IPS-18a (cell line): ENCODE data around the gene RHBDD1.
A peak's percentile ranks its signal among the peaks of the same experiment; 100 is the strongest.

Source experiments
- H3K27ac ChIP-seq: one replicate; pipeline ENCODE4 v1.5.1; 2013; ENCODE audit warnings: low read length
- H3K27me3 ChIP-seq: one replicate; pipeline ENCODE4 v1.6.1; 2013; ENCODE audit warnings: mild to moderate bottlenecking, low read length; ENCODE audit not compliant: control insufficient read depth, insufficient read depth
- H3K36me3 ChIP-seq: one replicate; pipeline ENCODE4 v1.6.1; 2013; ENCODE audit warnings: low read depth, low read length; ENCODE audit not compliant: control insufficient read depth
- H3K4me1 ChIP-seq: one replicate; pipeline ENCODE4 v1.6.1; 2013; ENCODE audit warnings: low read depth, low read length; ENCODE audit not compliant: control insufficient read depth
- H3K4me3 ChIP-seq: one replicate; pipeline ENCODE4 v1.5.1; 2013; ENCODE audit warnings: low read length
- H3K9ac ChIP-seq: one replicate; pipeline ENCODE4 v1.6.1; 2013; ENCODE audit warnings: mild to moderate bottlenecking, low read length, moderate library complexity
- H3K9me3 ChIP-seq: one replicate; pipeline ENCODE4 v1.6.1; 2013; ENCODE audit warnings: low read depth, low read length; ENCODE audit not compliant: control insufficient read depth

The RHBDD1 gene, protein sequence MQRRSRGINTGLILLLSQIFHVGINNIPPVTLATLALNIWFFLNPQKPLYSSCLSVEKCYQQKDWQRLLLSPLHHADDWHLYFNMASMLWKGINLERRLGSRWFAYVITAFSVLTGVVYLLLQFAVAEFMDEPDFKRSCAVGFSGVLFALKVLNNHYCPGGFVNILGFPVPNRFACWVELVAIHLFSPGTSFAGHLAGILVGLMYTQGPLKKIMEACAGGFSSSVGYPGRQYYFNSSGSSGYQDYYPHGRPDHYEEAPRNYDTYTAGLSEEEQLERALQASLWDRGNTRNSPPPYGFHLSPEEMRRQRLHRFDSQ

GRCh38 chr2:226835796-226836547 lies at the start of gene RHBDD1:
Gene RHBDD1 (plus strand): TSS chr2:226836054. CDS start chr2:226864694, 28,640 bp downstream.
- peak within 1 kb of the TSS; percentile 79 for H3K9ac ChIP-seq
- no peaks in the 10 kb centered on the region for H3K9me3 ChIP-seq
- H3K4me1 ChIP-seq: peaks cover 7% of the 10 kb centered on the region
- peak within 1 kb of the TSS; percentile 63 for H3K27ac ChIP-seq
- H3K27me3 ChIP-seq: peaks cover 12% of the 10 kb centered on the region
- no peaks in the 10 kb centered on the region for H3K36me3 ChIP-seq
- peak within 1 kb of the TSS; percentile 83 for H3K4me3 ChIP-seq

DNA sequence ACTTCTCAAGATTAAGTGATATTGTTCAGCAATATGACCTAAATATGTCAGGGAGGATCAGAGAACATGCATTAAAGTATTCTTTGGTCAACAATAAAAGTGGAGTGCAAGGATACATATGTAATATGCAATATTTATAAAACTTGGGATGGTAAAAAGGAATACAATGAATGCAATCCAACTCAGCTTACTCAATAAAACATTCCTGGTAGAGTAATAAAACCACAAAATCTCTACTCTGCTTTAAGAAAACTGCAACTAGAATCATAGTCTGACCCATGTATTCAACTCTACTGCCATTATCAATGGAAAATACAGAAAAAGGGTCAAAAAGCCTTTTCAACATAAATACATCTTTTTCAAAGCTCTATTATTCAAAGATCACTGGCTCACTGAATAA lies 47.8 kb upstream of the RHBDD1 start:
- Histone ChIP-seq H3K27me3 (no peaks in the 10 kb centered on the region), H3K36me3 (no peaks in the 10 kb centered on the region), H3K4me3 (no peak overlapping the region), H3K9me3 (no peaks in the 10 kb centered on the region), H3K4me1 (peaks cover 24% of the 10 kb centered on the region), H3K9ac (no peak overlapping the region), H3K27ac (no peak overlapping the region)

- no peak overlapping the region for H3K4me3 ChIP-seq
- H3K27me3 ChIP-seq: no peaks in the 10 kb centered on the region
- H3K9ac ChIP-seq: no peak overlapping the region
- no peaks in the 10 kb centered on the region for H3K36me3 ChIP-seq
- no peaks in the 10 kb centered on the region for H3K9me3 ChIP-seq
- peaks cover 28% of the 10 kb centered on the region for H3K4me1 ChIP-seq
- no peak overlapping the region for H3K27ac ChIP-seq
These were observed 46.9 kb upstream of the RHBDD1 start for GRCh38 chr2:226788881-226789490.

GRCh38 chr2:226790011-226790410 lies 45.8 kb upstream of the RHBDD1 start:
- no peak overlapping the region for H3K27ac ChIP-seq
- H3K9ac ChIP-seq: peak overlapping the region; percentile 87
- H3K36me3 ChIP-seq: no peaks in the 10 kb centered on the region
- peaks cover 34% of the 10 kb centered on the region for H3K4me1 ChIP-seq
- no peak overlapping the region for H3K4me3 ChIP-seq
- no peaks in the 10 kb centered on the region for H3K9me3 ChIP-seq
- no peaks in the 10 kb centered on the region for H3K27me3 ChIP-seq

- H3K4me3 ChIP-seq: peak overlapping the region; percentile 76
- H3K4me1 ChIP-seq: peaks cover 38% of the 10 kb centered on the region
- peak overlapping the region; percentile 88 for H3K27ac ChIP-seq
- H3K27me3 ChIP-seq: no peaks in the 10 kb centered on the region
- H3K9me3 ChIP-seq: no peaks in the 10 kb centered on the region
- peak overlapping the region; percentile 87 for H3K9ac ChIP-seq
- H3K36me3 ChIP-seq: no peaks in the 10 kb centered on the region
These were observed 45.4 kb upstream of the RHBDD1 start for GRCh38 chr2:226790431-226790830.

DNA sequence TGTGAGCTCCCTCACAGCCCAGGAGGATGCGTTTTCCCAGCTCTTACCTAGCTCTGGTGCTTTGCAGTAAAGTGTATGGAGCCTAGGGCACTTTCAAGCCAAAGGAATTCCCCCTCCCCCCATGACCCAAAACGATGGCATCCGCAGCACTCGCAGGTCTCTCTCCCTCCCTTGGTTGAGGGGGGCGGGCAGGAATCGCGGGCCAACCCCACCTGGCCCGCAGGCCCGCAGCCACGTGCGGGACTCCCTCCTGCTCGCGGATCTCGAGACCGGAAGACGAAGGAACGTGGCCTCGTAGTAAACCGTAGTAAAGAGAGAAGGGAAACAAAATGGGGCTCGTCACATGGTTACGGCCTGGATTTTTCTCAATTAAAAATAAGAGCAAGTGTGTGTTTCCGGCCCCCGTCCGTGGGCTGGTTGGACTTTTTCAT lies 44.8 kb upstream of the RHBDD1 start:
- Histone ChIP-seq H3K9ac (peak overlapping the region; percentile 87), H3K27ac (peak overlapping the region; percentile 88), H3K36me3 (no peaks in the 10 kb centered on the region), H3K4me3 (peak overlapping the region; percentile 76), H3K4me1 (peaks cover 40% of the 10 kb centered on the region), H3K9me3 (no peaks in the 10 kb centered on the region), H3K27me3 (no peaks in the 10 kb centered on the region)

- H3K36me3 ChIP-seq: no peaks in the 10 kb centered on the region
- peak overlapping the region; percentile 87 for H3K9ac ChIP-seq
- peaks cover 40% of the 10 kb centered on the region for H3K4me1 ChIP-seq
- H3K4me3 ChIP-seq: peak overlapping the region; percentile 76
- no peaks in the 10 kb centered on the region for H3K27me3 ChIP-seq
- H3K27ac ChIP-seq: peak overlapping the region; percentile 88
- H3K9me3 ChIP-seq: no peaks in the 10 kb centered on the region
These were observed 44.3 kb upstream of the RHBDD1 start for GRCh38 chr2:226791487-226792081.

DNA sequence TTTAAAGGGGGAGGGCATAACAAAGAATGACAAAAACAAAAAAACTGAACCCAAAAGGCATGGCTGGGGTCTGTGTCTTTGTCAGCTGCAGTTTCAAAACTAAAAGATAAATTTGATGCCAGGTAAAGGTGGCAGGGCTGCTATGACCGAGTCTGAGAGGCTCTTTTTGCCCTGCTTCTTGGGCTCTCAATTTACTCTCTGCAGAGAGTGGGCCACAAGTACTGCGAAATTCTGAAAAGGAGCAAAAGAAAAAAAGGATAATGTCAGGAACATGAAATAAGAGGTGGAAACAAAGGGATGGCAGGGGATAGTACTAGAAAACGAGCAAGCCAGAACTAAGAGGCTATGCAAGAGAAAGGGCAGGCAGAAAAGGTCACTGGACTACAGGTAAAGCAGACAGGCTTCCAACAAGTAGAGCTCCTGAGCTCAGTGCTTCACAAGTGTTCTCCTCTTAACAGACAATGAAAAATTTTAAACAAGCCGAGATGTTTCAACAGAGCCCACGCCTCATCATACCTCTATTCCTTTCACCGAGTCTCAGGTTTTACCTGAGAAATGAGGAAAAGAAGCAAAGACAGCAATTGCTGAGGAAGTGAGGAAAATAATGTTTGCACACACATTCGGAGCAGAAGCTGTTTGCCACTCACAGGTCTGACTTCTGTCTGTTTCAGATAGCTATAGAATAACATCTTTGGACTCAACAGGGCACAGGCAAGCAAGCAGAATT lies 43.5 kb upstream of the RHBDD1 start:
- Histone ChIP-seq H3K36me3 (peaks cover 3% of the 10 kb centered on the region), H3K4me3 (peak overlapping the region; percentile 70), H3K9ac (peak overlapping the region; percentile 87), H3K27me3 (no peaks in the 10 kb centered on the region), H3K9me3 (no peaks in the 10 kb centered on the region), H3K4me1 (peaks cover 40% of the 10 kb centered on the region), H3K27ac (peak overlapping the region; percentile 84)

GRCh38 chr2:226793646-226794045 lies 42.2 kb upstream of the RHBDD1 start:
- Histone ChIP-seq H3K36me3 (peaks cover 5% of the 10 kb centered on the region), H3K27me3 (no peaks in the 10 kb centered on the region), H3K4me1 (peaks cover 45% of the 10 kb centered on the region), H3K9ac (no peak overlapping the region), H3K4me3 (peak overlapping the region; percentile 42), H3K9me3 (no peaks in the 10 kb centered on the region), H3K27ac (no peak overlapping the region)

GRCh38 chr2:226794196-226794661 lies 41.6 kb upstream of the RHBDD1 start:
- peaks cover 5% of the 10 kb centered on the region for H3K36me3 ChIP-seq
- no peaks in the 10 kb centered on the region for H3K9me3 ChIP-seq
- peak overlapping the region; percentile 42 for H3K4me3 ChIP-seq
- H3K4me1 ChIP-seq: peaks cover 41% of the 10 kb centered on the region
- H3K27ac ChIP-seq: no peak overlapping the region
- H3K27me3 ChIP-seq: no peaks in the 10 kb centered on the region
- H3K9ac ChIP-seq: no peak overlapping the region
